Activated T-helper 1 cell treated with anti-CD3 and anti-CD28 coated beads, Interleukin-12 subunit alpha, Interleukin-12 subunit beta, Interleukin-2, Interleukin-4 antibody, amounts not matched to agents 30 ng/mL and 10 ng/mL and 1 ng/mL, durations not matched to agents 14 hours and 24 hours and 36 hours (primary cell): Measurements from ENCODE around the gene KCNN2. TPM values are rescaled to one million over a fixed set of nuclear protein-coding genes. Genes with fewer than 3 reads are reported as not detected.

Experiments used
- DNase-seq: peaks from one replicate; pipeline ENCODE4 v3.0.0; 2021; ENCODE audit warnings: low spot score
- H3K27ac Mint-ChIP-seq: one replicate; pipeline ENCODE4 v1.8.0; 2021; ENCODE audit warnings: mild to moderate bottlenecking, mixed read lengths
- H3K27me3 Mint-ChIP-seq: one replicate; pipeline ENCODE4 v1.8.0; 2022; ENCODE audit warnings: mild to moderate bottlenecking, moderate library complexity, mixed read lengths; ENCODE audit not compliant: insufficient read depth
- H3K36me3 Mint-ChIP-seq: one replicate; pipeline ENCODE4 v1.8.0; 2021; ENCODE audit warnings: low read depth, mixed read lengths
- H3K4me1 Mint-ChIP-seq: one replicate; pipeline ENCODE4 v1.8.0; 2021; ENCODE audit warnings: low read depth, mixed read lengths
- H3K4me3 Mint-ChIP-seq: one replicate; pipeline ENCODE4 v1.8.0; 2021; ENCODE audit warnings: mild to moderate bottlenecking, moderate library complexity, mixed read lengths
- H3K9me3 Mint-ChIP-seq: one replicate; pipeline ENCODE4 v1.8.0; 2021; ENCODE audit warnings: mixed read lengths
- intact Hi-C: fragments of 100-400 bp; cut with micrococcal nuclease; formaldehyde crosslinking; loops from one replicate; pipeline ENCODE4 v1.15.1; 2024
- total RNA-seq: library from RNA; stranded (reverse); gene quantifications from 2 replicates; pipeline ENCODE4 v1.2.3, GENCODE V29; 2022

The KCNN2 gene
- not detected in 2 replicates for total RNA-seq

- Mint-ChIP-seq H3K4me3 (peak within 1 kb of the TSS; percentile 22), H3K9me3 (no peaks in the 10 kb centered on the region), H3K36me3 (no peaks in the 10 kb centered on the region), H3K27me3 (peaks cover 44% of the 10 kb centered on the region), H3K27ac (peak within 1 kb of the TSS; percentile 58), H3K4me1 (no peaks in the 10 kb centered on the region)
- intact Hi-C loops, result no loop called here
- no peak for DNase-seq
Observed at GRCh38 chr5:114361724-114362196, at the start of gene KCNN2. Gene KCNN2 (plus strand): TSS chr5:114362070. CDS start chr5:114362140, 70 bp downstream.

GRCh38 chr5:114312658-114313057, 49.2 kb upstream of the KCNN2 start:
- peaks cover 4% of the 10 kb centered on the region for H3K27me3 Mint-ChIP-seq
- H3K9me3 Mint-ChIP-seq, result no peaks in the 10 kb centered on the region
- H3K27ac Mint-ChIP-seq, result no peak overlapping the region
- no peaks in the 10 kb centered on the region for H3K36me3 Mint-ChIP-seq
- H3K4me1 Mint-ChIP-seq, result no peaks in the 10 kb centered on the region
- no peak overlapping the region for H3K4me3 Mint-ChIP-seq
- no peak for DNase-seq
- intact Hi-C loops, result no loop called here

GRCh38 chr5:114314061-114314460, 47.8 kb upstream of the KCNN2 start:
- Mint-ChIP-seq H3K9me3 (no peaks in the 10 kb centered on the region), H3K4me3 (no peak overlapping the region), H3K27me3 (peaks cover 4% of the 10 kb centered on the region), H3K36me3 (no peaks in the 10 kb centered on the region), H3K4me1 (no peaks in the 10 kb centered on the region), H3K27ac (no peak overlapping the region)
- intact Hi-C loops, result no loop called here
- no peak for DNase-seq

GRCh38 chr5:114316167-114316566, 45.7 kb upstream of the KCNN2 start:
- Mint-ChIP-seq H3K36me3 (no peaks in the 10 kb centered on the region), H3K9me3 (no peaks in the 10 kb centered on the region), H3K27ac (no peak overlapping the region), H3K4me1 (no peaks in the 10 kb centered on the region), H3K4me3 (no peak overlapping the region), H3K27me3 (no peaks in the 10 kb centered on the region)
- no peak for DNase-seq
- intact Hi-C loops, result no loop called here

- Mint-ChIP-seq H3K9me3 (no peaks in the 10 kb centered on the region), H3K27ac (no peak overlapping the region)
- intact Hi-C loops, result no loop called here
Observed at GRCh38 chr5:114317751-114318150, 44.1 kb upstream of the KCNN2 start.

GRCh38 chr5:114319236-114319635, 42.6 kb upstream of the KCNN2 start:
- DNase-seq, result no peak
- H3K27ac Mint-ChIP-seq, result no peak overlapping the region
- no peaks in the 10 kb centered on the region for H3K4me1 Mint-ChIP-seq
- no peaks in the 10 kb centered on the region for H3K27me3 Mint-ChIP-seq
- intact Hi-C loops, result no loop called here
- no peaks in the 10 kb centered on the region for H3K9me3 Mint-ChIP-seq
- H3K36me3 Mint-ChIP-seq, result no peaks in the 10 kb centered on the region
- no peak overlapping the region for H3K4me3 Mint-ChIP-seq

More at GRCh38 chr5:114317751-114318150, 44.1 kb upstream of the KCNN2 start:
- no peaks in the 10 kb centered on the region for H3K27me3 Mint-ChIP-seq
- no peak overlapping the region for H3K4me3 Mint-ChIP-seq
- no peaks in the 10 kb centered on the region for H3K4me1 Mint-ChIP-seq
- no peaks in the 10 kb centered on the region for H3K36me3 Mint-ChIP-seq
- DNase-seq, result no peak

GRCh38 chr5:114319821-114320220, 42.0 kb upstream of the KCNN2 start:
- Mint-ChIP-seq H3K4me1 (no peaks in the 10 kb centered on the region), H3K27ac (no peak overlapping the region), H3K27me3 (no peaks in the 10 kb centered on the region), H3K36me3 (no peaks in the 10 kb centered on the region), H3K4me3 (no peak overlapping the region), H3K9me3 (no peaks in the 10 kb centered on the region)
- DNase-seq, result no peak
- intact Hi-C loops, result no loop called here

GRCh38 chr5:114324282-114324681, 37.6 kb upstream of the KCNN2 start:
- no peak for DNase-seq
- Mint-ChIP-seq H3K9me3 (no peaks in the 10 kb centered on the region), H3K36me3 (no peaks in the 10 kb centered on the region), H3K27ac (no peak overlapping the region), H3K4me3 (no peak overlapping the region), H3K27me3 (no peaks in the 10 kb centered on the region), H3K4me1 (no peaks in the 10 kb centered on the region)
- intact Hi-C loops, result no loop called here

GRCh38 chr5:114325541-114325940, 36.3 kb upstream of the KCNN2 start:
- H3K36me3 Mint-ChIP-seq, result no peaks in the 10 kb centered on the region
- intact Hi-C loops, result no loop called here
- no peaks in the 10 kb centered on the region for H3K27me3 Mint-ChIP-seq
- no peak for DNase-seq
- H3K4me1 Mint-ChIP-seq, result no peaks in the 10 kb centered on the region
- no peak overlapping the region for H3K27ac Mint-ChIP-seq
- no peak overlapping the region for H3K4me3 Mint-ChIP-seq
- H3K9me3 Mint-ChIP-seq, result no peaks in the 10 kb centered on the region

GRCh38 chr5:114327474-114327873, 34.4 kb upstream of the KCNN2 start:
- H3K36me3 Mint-ChIP-seq, result no peaks in the 10 kb centered on the region
- intact Hi-C loops, result no loop called here
- no peak for DNase-seq
- H3K4me3 Mint-ChIP-seq, result no peak overlapping the region
- H3K4me1 Mint-ChIP-seq, result no peaks in the 10 kb centered on the region
- no peak overlapping the region for H3K27ac Mint-ChIP-seq
- no peaks in the 10 kb centered on the region for H3K9me3 Mint-ChIP-seq
- no peaks in the 10 kb centered on the region for H3K27me3 Mint-ChIP-seq

GRCh38 chr5:114327987-114328386, 33.9 kb upstream of the KCNN2 start:
- no peaks in the 10 kb centered on the region for H3K4me1 Mint-ChIP-seq
- intact Hi-C loops, result no loop called here
- no peaks in the 10 kb centered on the region for H3K9me3 Mint-ChIP-seq

GRCh38 chr5:114330916-114331531, 30.8 kb upstream of the KCNN2 start:
- Mint-ChIP-seq H3K9me3 (no peaks in the 10 kb centered on the region), H3K4me1 (no peaks in the 10 kb centered on the region), H3K27ac (no peak overlapping the region), H3K4me3 (no peak overlapping the region), H3K27me3 (no peaks in the 10 kb centered on the region), H3K36me3 (no peaks in the 10 kb centered on the region)
- intact Hi-C loops, result no loop called here
- DNase-seq, result no peak

More at GRCh38 chr5:114327987-114328386, 33.9 kb upstream of the KCNN2 start:
- Mint-ChIP-seq H3K4me3 (no peak overlapping the region), H3K27ac (no peak overlapping the region), H3K27me3 (no peaks in the 10 kb centered on the region), H3K36me3 (no peaks in the 10 kb centered on the region)
- DNase-seq, result no peak

- intact Hi-C loops, result no loop called here
- Mint-ChIP-seq H3K9me3 (no peaks in the 10 kb centered on the region), H3K36me3 (no peaks in the 10 kb centered on the region), H3K27me3 (no peaks in the 10 kb centered on the region), H3K27ac (no peak overlapping the region), H3K4me3 (no peak overlapping the region), H3K4me1 (no peaks in the 10 kb centered on the region)
- no peak for DNase-seq
Observed at GRCh38 chr5:114332493-114332892, 29.4 kb upstream of the KCNN2 start.

GRCh38 chr5:114332925-114333324, 28.9 kb upstream of the KCNN2 start:
- H3K36me3 Mint-ChIP-seq, result no peaks in the 10 kb centered on the region
- DNase-seq, result no peak
- no peak overlapping the region for H3K27ac Mint-ChIP-seq
- no peaks in the 10 kb centered on the region for H3K27me3 Mint-ChIP-seq
- H3K4me1 Mint-ChIP-seq, result no peaks in the 10 kb centered on the region
- H3K4me3 Mint-ChIP-seq, result no peak overlapping the region
- H3K9me3 Mint-ChIP-seq, result no peaks in the 10 kb centered on the region
- intact Hi-C loops, result no loop called here
